Mammary epithelial cell (primary cell): ENCODE measurements around the gene SYCP1.

Experiments used
- CTCF ChIP-seq, 2 donors: IDR thresholded peaks in 1 of 2; conservative IDR thresholded peaks in 1 of 2; 2 replicates each; pipeline ENCODE4 v1.5.1; 2011 to 2012; ENCODE audit warnings: inconsistent platforms in 2 of 2, low read length in 2 of 2, mild to moderate bottlenecking in 2 of 2, control low read depth in 1 of 2, low read depth in 1 of 2; ENCODE audit not compliant: insufficient read depth in 1 of 2; ENCODE audit errors: extremely low read depth in 1 of 2
- EZH2 ChIP-seq: IDR thresholded peaks from 2 replicates; pipeline ENCODE4 v1.6.1; 2012; ENCODE audit warnings: low read length, inconsistent platforms, borderline replicate concordance

GRCh38 chr1:114832057-114832456, 22.6 kb upstream of the SYCP1 start:
- no peak for TF ChIP-seq CTCF (conservative IDR thresholded peaks at IDR 0.05 in 1 of 2, IDR thresholded peaks at IDR 0.05 in 1 of 2; ENCODE audit: extremely low read depth in 1 of 2, insufficient read depth in 1 of 2, low read depth in 1 of 2, low read length in 2 of 2)
- no peak for TF ChIP-seq EZH2
